ENCODE data around the gene ADAMTSL3. TPM values are rescaled to one million over a fixed set of nuclear protein-coding genes. Genes with fewer than 3 reads are reported as not detected.

Gene ADAMTSL3
- polyA plus RNA-seq, 1 donor from 2014 or later = 0.51 TPM

- Histone ChIP-seq H3K4me3 (ENCODE audit: low read length) (no peak overlapping the region), H3F3A (ENCODE audit: insufficient read depth, low read length, poor library complexity, severe bottlenecking) (no peaks in the 10 kb centered on the region), H3K9ac (ENCODE audit: low read length) (no peak overlapping the region), H3K9me2 (ENCODE audit: insufficient read depth, low read length) (no peaks in the 10 kb centered on the region), H2AFZ (ENCODE audit: low read depth, low read length) (no peak overlapping the region), H3K36me3 (ENCODE audit: insufficient read depth, low read length) (no peaks in the 10 kb centered on the region), H3K79me2 (replicated peaks; ENCODE audit: insufficient read depth, low read length) (no peaks in the 10 kb centered on the region), H3K27me3 (ENCODE audit: insufficient read depth, low read depth, low read length) (no peaks in the 10 kb centered on the region), H3K9me3 (ENCODE audit: low read length) (no peaks in the 10 kb centered on the region), H4K20me1 (ENCODE audit: insufficient read depth) (no peaks in the 10 kb centered on the region), H3K27ac (ENCODE audit: low read length) (no peak overlapping the region), H3K4me2 (ENCODE audit: low read length) (no peak overlapping the region)
- TF ChIP-seq MXI1 (conservative IDR thresholded peaks at IDR 0.05; ENCODE audit: poor library complexity, severe bottlenecking) (no peak), REST (IDR thresholded peaks at IDR 0.05; ENCODE audit: borderline replicate concordance) (no peak), EZH2 (IDR thresholded peaks at IDR 0.05; ENCODE audit: borderline replicate concordance, insufficient read depth, low read length, poor library complexity, severe bottlenecking) (no peak), EP300 (conservative IDR thresholded peaks at IDR 0.05; ENCODE audit: poor library complexity, severe bottlenecking) (no peak), TAF1 (IDR thresholded peaks at IDR 0.05; ENCODE audit: low read depth) (no peak), SMC3 (conservative IDR thresholded peaks at IDR 0.05; ENCODE audit: poor library complexity) (no peak), POLR2AphosphoS5 (IDR thresholded peaks at IDR 0.05) (no peak), CTCF (IDR thresholded peaks at IDR 0.05; ENCODE audit: poor library complexity, severe bottlenecking) (no peak), RAD21 (conservative IDR thresholded peaks at IDR 0.05) (no peak)
Observed at GRCh38 chr15:83793069-83793468, 139.1 kb downstream of the ADAMTSL3 start.

GRCh38 chr15:83794209-83794608 is 140.3 kb downstream of the ADAMTSL3 start:
- TF ChIP-seq EP300 (conservative IDR thresholded peaks at IDR 0.05; ENCODE audit: poor library complexity, severe bottlenecking) = no peak
- no peak for TF ChIP-seq CTCF (IDR thresholded peaks at IDR 0.05; ENCODE audit: poor library complexity, severe bottlenecking)
- TF ChIP-seq REST (IDR thresholded peaks at IDR 0.05; ENCODE audit: borderline replicate concordance) = no peak
- TF ChIP-seq TAF1 (IDR thresholded peaks at IDR 0.05; ENCODE audit: low read depth) = no peak
- TF ChIP-seq MXI1 (conservative IDR thresholded peaks at IDR 0.05; ENCODE audit: poor library complexity, severe bottlenecking) = no peak
- TF ChIP-seq POLR2AphosphoS5 (IDR thresholded peaks at IDR 0.05) = no peak
- TF ChIP-seq RAD21 (conservative IDR thresholded peaks at IDR 0.05) = no peak
- TF ChIP-seq EZH2 (IDR thresholded peaks at IDR 0.05; ENCODE audit: borderline replicate concordance, insufficient read depth, low read length, poor library complexity, severe bottlenecking) = no peak
- no peak for TF ChIP-seq SMC3 (conservative IDR thresholded peaks at IDR 0.05; ENCODE audit: poor library complexity)

More at GRCh38 chr15:83794209-83794608, 140.3 kb downstream of the ADAMTSL3 start:
- no peak overlapping the region for H3K4me3 ChIP-seq (ENCODE audit: low read length)
- H3K36me3 ChIP-seq (ENCODE audit: insufficient read depth, low read length) = no peaks in the 10 kb centered on the region
- no peak overlapping the region for H2AFZ ChIP-seq (ENCODE audit: low read depth, low read length)
- H3K9me2 ChIP-seq (ENCODE audit: insufficient read depth, low read length) = no peaks in the 10 kb centered on the region
- H3K79me2 ChIP-seq (replicated peaks; ENCODE audit: insufficient read depth, low read length) = no peaks in the 10 kb centered on the region
- H3K9me3 ChIP-seq (ENCODE audit: low read length) = no peaks in the 10 kb centered on the region
- no peak overlapping the region for H3K4me2 ChIP-seq (ENCODE audit: low read length)
- H3K27me3 ChIP-seq (ENCODE audit: insufficient read depth, low read depth, low read length) = no peaks in the 10 kb centered on the region
- H4K20me1 ChIP-seq (ENCODE audit: insufficient read depth) = no peaks in the 10 kb centered on the region
- no peak overlapping the region for H3K27ac ChIP-seq (ENCODE audit: low read length)
- no peak overlapping the region for H3K9ac ChIP-seq (ENCODE audit: low read length)
- no peaks in the 10 kb centered on the region for H3F3A ChIP-seq (ENCODE audit: insufficient read depth, low read length, poor library complexity, severe bottlenecking)

All from neural cell (in vitro differentiated cells).